ENCODE results near the gene SFTA2.

The SFTA2 gene

DNA sequence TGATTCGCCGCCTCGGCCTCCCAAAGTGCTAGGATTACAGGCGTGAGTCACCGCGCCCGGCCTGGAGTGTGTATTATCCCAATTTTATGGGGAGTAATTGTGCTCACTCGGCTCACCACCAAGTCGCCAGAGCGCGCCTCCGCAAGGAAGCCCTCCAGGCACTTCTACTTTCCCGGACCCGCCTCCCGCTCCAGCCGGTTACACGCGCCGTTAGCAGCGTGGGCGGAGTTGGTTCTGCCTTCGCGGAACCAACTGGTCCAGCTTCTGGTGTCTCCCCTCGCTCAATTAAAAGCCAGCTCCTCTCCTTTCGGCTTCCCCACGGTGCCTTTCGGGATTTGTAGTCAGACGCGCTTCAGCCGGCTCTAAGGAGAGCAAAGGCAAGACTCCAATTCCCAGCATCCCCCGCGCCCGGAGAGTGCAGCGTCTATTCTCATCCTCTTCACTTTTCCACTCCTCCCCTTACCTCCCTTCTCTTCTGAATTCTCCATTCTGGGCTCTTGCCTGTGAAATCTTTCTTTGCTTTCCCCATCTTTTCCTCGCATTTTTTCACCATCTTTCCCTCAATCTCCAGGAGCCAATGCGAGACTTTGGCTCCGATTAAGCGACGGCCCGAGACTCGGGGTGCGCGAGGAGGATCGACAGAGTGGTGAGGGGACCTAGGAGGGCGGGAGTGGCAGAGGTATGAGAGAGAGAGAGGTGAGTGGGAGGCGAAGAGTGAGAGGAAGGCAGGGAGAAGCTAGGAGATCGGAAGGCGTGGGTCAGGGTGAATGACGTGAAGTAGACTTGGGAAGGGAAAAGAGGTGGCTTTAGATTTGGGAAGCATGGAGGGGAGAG lies 24.0 kb downstream of the SFTA2 start, which contains the start of gene GTF2H4 (continued):
- TF ChIP-seq ZNF354C (tag by site-specific recombination; IDR thresholded peaks at IDR 0.05; ENCODE audit: borderline replicate concordance, low read depth) (peak; percentile 31; the same call in 1 of the 2 replicates), MEIS1 (CRISPR knock-in tag; IDR thresholded peaks at IDR 0.05; ENCODE audit: borderline replicate concordance) (no peak), ZNF184 (tag by site-specific recombination; IDR thresholded peaks at IDR 0.05) (0 out of 2 replicates have a peak, but pooled peaks have one; percentile 85), ZNF544 (tag by site-specific recombination; IDR thresholded peaks at IDR 0.05) (no peak), YY1 (tag by site-specific recombination; IDR thresholded peaks at IDR 0.05) (peak; percentile 87), FEZF1 (tag by site-specific recombination; IDR thresholded peaks at IDR 0.05) (peak; percentile 50), ZNF169 (tag by site-specific recombination; IDR thresholded peaks at IDR 0.05) (no peak), ZNF76 (tag by site-specific recombination; IDR thresholded peaks at IDR 0.05; ENCODE audit: borderline replicate concordance, low read depth) (peak; percentile 99), ZNF518A (tag by site-specific recombination; conservative IDR thresholded peaks at IDR 0.05; ENCODE audit: low read depth) (peak; percentile 88), SCRT1 (tag by site-specific recombination; IDR thresholded peaks at IDR 0.05; ENCODE audit: borderline replicate concordance) (no peak), ZNF664 (tag by site-specific recombination; IDR thresholded peaks at IDR 0.05) (peak; percentile 85), ZXDB (tag by site-specific recombination; IDR thresholded peaks at IDR 0.05) (peak; percentile 99), KLF1 (tag by site-specific recombination; IDR thresholded peaks at IDR 0.05) (peak; percentile 80), AEBP2 (tag by site-specific recombination; IDR thresholded peaks at IDR 0.05; ENCODE audit: borderline replicate concordance) (no peak), ZNF311 (tag by site-specific recombination; IDR thresholded peaks at IDR 0.05; ENCODE audit: borderline replicate concordance) (no peak), ZNF747 (tag by site-specific recombination; IDR thresholded peaks at IDR 0.05) (no peak), ZNF792 (tag by site-specific recombination; IDR thresholded peaks at IDR 0.05) (no peak), ZNF548 (tag by site-specific recombination; IDR thresholded peaks at IDR 0.05) (no peak), ZNF791 (tag by site-specific recombination; IDR thresholded peaks at IDR 0.05) (no peak), RBAK (tag by site-specific recombination; IDR thresholded peaks at IDR 0.05) (no peak), KLF17 (tag by site-specific recombination; IDR thresholded peaks at IDR 0.05) (peak; percentile 98), ZNF155 (tag by site-specific recombination; IDR thresholded peaks at IDR 0.05) (peak; percentile 13; the same call in 1 of the 2 replicates), ZNF645 (tag by site-specific recombination; IDR thresholded peaks at IDR 0.05) (no peak), ZNF366 (tag by site-specific recombination; conservative IDR thresholded peaks at IDR 0.05) (peak; percentile 99), ZSCAN18 (tag by site-specific recombination; IDR thresholded peaks at IDR 0.05) (peak; percentile 85)
- TF ChIP-seq, protein P1, sequence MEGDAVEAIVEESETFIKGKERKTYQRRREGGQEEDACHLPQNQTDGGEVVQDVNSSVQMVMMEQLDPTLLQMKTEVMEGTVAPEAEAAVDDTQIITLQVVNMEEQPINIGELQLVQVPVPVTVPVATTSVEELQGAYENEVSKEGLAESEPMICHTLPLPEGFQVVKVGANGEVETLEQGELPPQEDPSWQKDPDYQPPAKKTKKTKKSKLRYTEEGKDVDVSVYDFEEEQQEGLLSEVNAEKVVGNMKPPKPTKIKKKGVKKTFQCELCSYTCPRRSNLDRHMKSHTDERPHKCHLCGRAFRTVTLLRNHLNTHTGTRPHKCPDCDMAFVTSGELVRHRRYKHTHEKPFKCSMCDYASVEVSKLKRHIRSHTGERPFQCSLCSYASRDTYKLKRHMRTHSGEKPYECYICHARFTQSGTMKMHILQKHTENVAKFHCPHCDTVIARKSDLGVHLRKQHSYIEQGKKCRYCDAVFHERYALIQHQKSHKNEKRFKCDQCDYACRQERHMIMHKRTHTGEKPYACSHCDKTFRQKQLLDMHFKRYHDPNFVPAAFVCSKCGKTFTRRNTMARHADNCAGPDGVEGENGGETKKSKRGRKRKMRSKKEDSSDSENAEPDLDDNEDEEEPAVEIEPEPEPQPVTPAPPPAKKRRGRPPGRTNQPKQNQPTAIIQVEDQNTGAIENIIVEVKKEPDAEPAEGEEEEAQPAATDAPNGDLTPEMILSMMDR (tag by site-specific recombination; IDR thresholded peaks at IDR 0.05) = peak; percentile 52; the same call in 1 of the 2 replicates

Measured in HEK293 (cell line).